Activated T-helper 9 cell treated with anti-CD3 and anti-CD28 coated beads, Interleukin-2, amount 50 U/mL, for 16 hours (primary cell): ENCODE results near the gene ABCD3.
A peak's percentile ranks its signal among the peaks of the same experiment; 100 is the strongest.

Experiments
- DNase-seq: peaks from one replicate; pipeline ENCODE4 v3.0.0-alpha.2; 2020; ENCODE audit warnings: low read depth

ABCD3 gene

GRCh38 chr1:94527447-94528031 is 109.3 kb downstream of the ABCD3 start:
- DNase-seq = no peak

GRCh38 chr1:94528299-94528698 is 110.1 kb downstream of the ABCD3 start:
- DNase-seq = no peak

- DNase-seq = no peak
These were observed 110.6 kb downstream of the ABCD3 start for GRCh38 chr1:94528826-94529225.

- no peak for DNase-seq
These were observed 111.2 kb downstream of the ABCD3 start for GRCh38 chr1:94529416-94529815.

- no peak for DNase-seq
These were observed 112.2 kb downstream of the ABCD3 start for GRCh38 chr1:94530373-94530878.

GRCh38 chr1:94531664-94532063 is 113.5 kb downstream of the ABCD3 start:
- no peak for DNase-seq

GRCh38 chr1:94532077-94532476 is 113.9 kb downstream of the ABCD3 start:
- no peak for DNase-seq

- DNase-seq = no peak
These were observed 116.9 kb downstream of the ABCD3 start for GRCh38 chr1:94535095-94535494.

GRCh38 chr1:94535879-94536278 is 117.7 kb downstream of the ABCD3 start:
- DNase-seq = no peak

- no peak for DNase-seq
These were observed 119.1 kb downstream of the ABCD3 start for GRCh38 chr1:94537254-94537653.

- no peak for DNase-seq
These were observed 120.1 kb downstream of the ABCD3 start for GRCh38 chr1:94538243-94538827.

- DNase-seq = no peak
These were observed 121.3 kb downstream of the ABCD3 start for GRCh38 chr1:94539496-94539895.

- DNase-seq = no peak
These were observed 122.5 kb downstream of the ABCD3 start for GRCh38 chr1:94540440-94541245.

GRCh38 chr1:94541246-94542087 is 123.3 kb downstream of the ABCD3 start, which contains the start of gene F3:
Gene F3, minus strand, starts transcription at chr1:94541759. Its CDS starts 123 bp downstream, at chr1:94541636.
- peak; percentile 58 for DNase-seq

GRCh38 chr1:94542088-94542870 is 124.1 kb downstream of the ABCD3 start:
- DNase-seq = no peak

GRCh38 chr1:94543001-94543400 is 124.8 kb downstream of the ABCD3 start:
- no peak for DNase-seq

- DNase-seq = no peak
These were observed 125.9 kb downstream of the ABCD3 start for GRCh38 chr1:94543893-94544635.

GRCh38 chr1:94544706-94545490 is 126.7 kb downstream of the ABCD3 start:
- DNase-seq = no peak

GRCh38 chr1:94549706-94550105 is 131.5 kb downstream of the ABCD3 start:
- DNase-seq = no peak

- DNase-seq = no peak
These were observed 132.2 kb downstream of the ABCD3 start for GRCh38 chr1:94550396-94550795.
